GM03348 (cell line): ENCODE data around the gene AXL.
A peak's percentile ranks its signal among the peaks of the same experiment; 100 is the strongest.

Source experiments
- DNase-seq: peaks from one replicate; pipeline ENCODE4 v3.0.0; 2012; ENCODE audit warnings: low spot score

The AXL gene

GRCh38 chr19:41235480-41235879 is 16.5 kb downstream of the AXL start:
- no peak for DNase-seq

GRCh38 chr19:41238244-41238643 is 19.2 kb downstream of the AXL start:
- no peak for DNase-seq

GRCh38 chr19:41239363-41239762 is 20.3 kb downstream of the AXL start:
- no peak for DNase-seq

- DNase-seq, result no peak
These were observed 21.0 kb downstream of the AXL start for GRCh38 chr19:41239961-41240574.

GRCh38 chr19:41241859-41242258 is 22.8 kb downstream of the AXL start:
- DNase-seq, result no peak

GRCh38 chr19:41244117-41244516 is 25.1 kb downstream of the AXL start:
- no peak for DNase-seq

- no peak for DNase-seq
These were observed 26.8 kb downstream of the AXL start for GRCh38 chr19:41245843-41246242.

GRCh38 chr19:41248895-41249294 is 29.9 kb downstream of the AXL start:
- DNase-seq, result no peak

- DNase-seq, result no peak
These were observed 30.8 kb downstream of the AXL start for GRCh38 chr19:41249707-41250423.

- DNase-seq, result no peak
These were observed 34.6 kb downstream of the AXL start for GRCh38 chr19:41253660-41254059.

GRCh38 chr19:41255171-41255570 is 36.1 kb downstream of the AXL start:
- no peak for DNase-seq

GRCh38 chr19:41261474-41262190 is 42.6 kb downstream of the AXL start:
- DNase-seq, result no peak

GRCh38 chr19:41263042-41263849 is 44.2 kb downstream of the AXL start:
- peak; percentile 45 for DNase-seq

- peak; percentile 100 for DNase-seq
These were observed 45.0 kb downstream of the AXL start, which contains the start of gene HNRNPUL1 for GRCh38 chr19:41263850-41264580. TSS of gene HNRNPUL1 (plus strand) at chr19:41264372. CDS start at chr19:41264504, 132 bp downstream.

- DNase-seq, result peak; percentile 66
These were observed 45.8 kb downstream of the AXL start for GRCh38 chr19:41264581-41265394.

- peak; percentile 30 for DNase-seq
These were observed 46.6 kb downstream of the AXL start for GRCh38 chr19:41265395-41266153.

GRCh38 chr19:41269055-41269454 is 50.0 kb downstream of the AXL start:
- no peak for DNase-seq

GRCh38 chr19:41269571-41269970 is 50.5 kb downstream of the AXL start:
- DNase-seq, result no peak

GRCh38 chr19:41273076-41273475 is 54.1 kb downstream of the AXL start:
- no peak for DNase-seq

GRCh38 chr19:41274802-41275201 is 55.8 kb downstream of the AXL start:
- DNase-seq, result no peak
